NCI-H1436 (cell line): ENCODE results near the gene ARF6.

ENCODE experiments used
- DNase-seq: peaks from one replicate; lab custom pipeline; 2025; lab: John Stamatoyannopoulos, UW

Gene ARF6

DNA sequence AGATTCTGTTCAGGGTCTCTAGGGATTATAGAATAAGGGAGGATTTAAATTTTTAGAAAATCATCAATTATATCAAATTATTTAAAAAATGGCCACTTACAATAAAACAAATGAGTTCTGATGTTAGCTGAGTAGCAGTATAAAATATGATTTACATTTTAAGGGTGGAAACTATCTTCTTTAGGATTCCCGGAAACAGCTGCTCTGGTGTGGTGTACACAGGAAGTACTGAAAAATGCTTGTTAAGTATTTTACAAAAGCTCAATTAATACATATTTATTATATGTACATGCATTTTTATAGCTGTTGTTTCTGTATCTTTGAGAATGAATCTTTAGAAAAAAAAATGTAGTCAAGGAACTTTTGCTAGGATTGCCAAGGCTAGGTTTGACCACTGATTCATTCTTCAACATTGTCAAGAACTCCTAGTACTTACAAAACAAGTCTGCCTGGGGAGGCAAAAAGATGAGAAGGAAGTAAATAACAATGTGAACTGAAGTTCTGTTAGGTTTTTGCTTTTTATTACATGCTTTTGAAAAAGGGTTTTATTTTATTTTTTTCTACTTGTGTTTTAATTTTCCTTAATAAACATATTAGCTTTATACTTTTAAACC, 48.0 kb downstream of the ARF6 start:
- no peak for DNase-seq

DNA sequence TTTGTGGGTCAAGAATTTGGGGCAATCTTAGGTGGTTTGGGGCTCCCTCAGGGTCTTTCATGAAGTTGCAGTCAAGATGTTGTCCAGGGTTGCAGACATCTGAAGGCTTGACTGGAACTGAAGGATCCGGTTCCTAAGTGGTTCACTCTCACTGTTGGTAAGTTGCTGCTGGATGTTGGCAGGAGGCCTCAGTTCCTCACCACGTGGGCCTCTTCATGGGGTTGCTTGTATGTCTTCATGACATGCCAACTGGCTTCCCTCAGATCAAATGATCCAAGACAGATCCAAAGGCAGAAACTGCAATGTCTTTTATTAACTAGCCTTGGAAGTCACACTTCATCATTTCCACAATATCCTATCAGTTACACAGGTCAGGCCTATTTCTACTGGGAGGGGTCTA, 49.2 kb downstream of the ARF6 start:
- no peak for DNase-seq

DNA sequence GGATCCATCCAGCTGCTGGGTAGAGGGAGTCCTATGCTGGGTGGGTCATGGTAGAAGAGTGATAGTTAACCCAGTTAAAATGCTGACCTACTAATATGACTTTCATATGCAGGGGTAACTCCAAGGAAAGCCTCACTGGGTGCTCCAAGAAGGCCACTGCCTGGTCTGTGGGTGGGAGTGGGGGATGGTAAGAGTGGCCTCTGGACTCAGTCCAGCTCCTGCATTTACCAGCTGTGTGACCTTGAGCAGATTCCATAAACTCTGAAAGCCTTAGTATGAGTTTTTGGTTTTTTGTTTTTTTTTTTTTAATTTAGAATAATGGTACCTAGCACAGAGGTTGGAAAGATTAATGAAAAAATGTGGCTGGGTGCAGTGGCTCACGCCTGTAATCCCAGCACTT, 51.6 kb downstream of the ARF6 start:
- no peak for DNase-seq

DNA sequence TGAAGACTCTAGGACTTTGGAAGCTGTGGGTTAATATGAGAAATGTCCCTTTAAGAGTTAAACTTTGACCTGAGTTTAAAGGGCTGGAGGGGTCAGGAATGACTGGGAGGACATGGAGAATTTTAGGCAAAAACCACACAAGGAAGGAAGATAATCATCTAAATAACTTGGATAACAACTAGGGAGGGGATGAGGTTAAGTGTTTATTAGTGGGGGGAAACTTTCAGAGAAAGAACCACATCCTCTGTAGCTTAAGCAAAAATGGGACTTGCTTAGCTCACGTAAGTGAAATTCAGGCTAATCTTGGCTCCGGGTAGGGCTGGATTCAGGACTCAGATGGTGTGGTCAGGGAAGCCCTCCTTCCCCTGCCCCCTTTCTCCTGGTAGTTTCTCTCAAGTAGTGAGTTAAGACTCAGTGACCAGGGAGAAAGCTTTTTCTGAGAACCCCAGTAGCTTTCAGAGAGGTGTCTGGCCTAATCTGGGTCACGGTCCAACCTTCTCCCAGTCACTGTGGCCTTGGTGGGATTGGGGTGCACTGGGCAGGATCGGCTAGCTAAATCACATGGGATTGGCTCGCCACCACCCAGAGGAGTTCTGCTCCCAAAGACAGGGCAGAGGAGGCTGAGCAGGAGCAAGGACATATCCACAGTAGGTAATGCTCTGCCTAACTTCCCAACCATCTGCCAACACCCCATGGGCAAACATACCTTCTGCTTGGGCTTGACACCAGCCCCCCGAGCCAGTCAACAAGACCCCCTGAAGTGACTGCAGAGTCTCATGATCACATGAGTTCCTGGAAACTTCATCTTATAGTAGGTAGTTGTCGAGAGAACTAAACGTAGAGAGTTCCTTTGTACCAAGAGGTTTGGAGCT, 52.8 kb downstream of the ARF6 start:
- DNase-seq, result no peak
